Thyroid gland (tissue), 4 donors: ENCODE measurements around the gene PLBD1.

Experiments
- POLR2A ChIP-seq, 2 donors: fragments of 450-650 bp; IDR thresholded peaks; one replicate each; pipeline ENCODE4 v1.6.1; 2017; ENCODE audit warnings: antibody characterized with exemption in 2 of 2, mild to moderate bottlenecking in 2 of 2, moderate library complexity in 1 of 2
- TF ChIP-seq, protein P1 (sequence below), 6 experiments: fragments of 200-600 bp in 3 of 6; fragments of 450-650 bp in 3 of 6; sonication (generic) in 3 of 6; IDR thresholded peaks; one replicate each; pipeline ENCODE4 v1.5.1; 2016 to 2019; ENCODE audit warnings: antibody characterized with exemption in 6 of 6, mild to moderate bottlenecking in 2 of 6, inconsistent platforms in 1 of 6, moderate library complexity in 1 of 6

DNA sequence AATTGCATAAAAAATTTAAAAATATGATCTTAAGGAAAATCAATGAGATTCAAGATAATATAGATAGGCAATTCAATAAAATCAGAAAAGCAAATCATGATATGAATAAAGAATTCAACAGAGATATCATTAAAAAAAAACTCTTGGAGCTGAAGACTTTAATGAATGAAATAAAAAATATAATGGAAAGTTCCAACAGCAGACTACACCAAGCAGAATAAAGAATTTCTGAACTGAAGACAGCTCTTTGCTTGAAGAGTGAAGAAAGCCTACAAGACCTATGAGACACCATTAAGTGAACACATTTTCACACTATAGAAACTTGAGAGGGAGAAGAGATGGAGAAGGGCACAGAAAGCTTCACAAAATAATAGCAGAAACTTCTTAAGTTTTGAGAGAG lies 45.9 kb downstream of the PLBD1 start:
- TF ChIP-seq, protein P1, sequence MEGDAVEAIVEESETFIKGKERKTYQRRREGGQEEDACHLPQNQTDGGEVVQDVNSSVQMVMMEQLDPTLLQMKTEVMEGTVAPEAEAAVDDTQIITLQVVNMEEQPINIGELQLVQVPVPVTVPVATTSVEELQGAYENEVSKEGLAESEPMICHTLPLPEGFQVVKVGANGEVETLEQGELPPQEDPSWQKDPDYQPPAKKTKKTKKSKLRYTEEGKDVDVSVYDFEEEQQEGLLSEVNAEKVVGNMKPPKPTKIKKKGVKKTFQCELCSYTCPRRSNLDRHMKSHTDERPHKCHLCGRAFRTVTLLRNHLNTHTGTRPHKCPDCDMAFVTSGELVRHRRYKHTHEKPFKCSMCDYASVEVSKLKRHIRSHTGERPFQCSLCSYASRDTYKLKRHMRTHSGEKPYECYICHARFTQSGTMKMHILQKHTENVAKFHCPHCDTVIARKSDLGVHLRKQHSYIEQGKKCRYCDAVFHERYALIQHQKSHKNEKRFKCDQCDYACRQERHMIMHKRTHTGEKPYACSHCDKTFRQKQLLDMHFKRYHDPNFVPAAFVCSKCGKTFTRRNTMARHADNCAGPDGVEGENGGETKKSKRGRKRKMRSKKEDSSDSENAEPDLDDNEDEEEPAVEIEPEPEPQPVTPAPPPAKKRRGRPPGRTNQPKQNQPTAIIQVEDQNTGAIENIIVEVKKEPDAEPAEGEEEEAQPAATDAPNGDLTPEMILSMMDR (IDR thresholded peaks at IDR 0.05), result no peak
- TF ChIP-seq POLR2A (IDR thresholded peaks at IDR 0.05), result no peak
